Activated CD8-positive, alpha-beta T cell treated with anti-CD3 and anti-CD28 coated beads for 36 hours (primary cell): ENCODE measurements around the gene UHRF1. TPM values are rescaled to one million over a fixed set of nuclear protein-coding genes. Genes with fewer than 3 reads are reported as not detected.
A peak's percentile ranks its signal among the peaks of the same experiment; 100 is the strongest.
"Not testable (repeated sequence)": the region's sequence is repeated elsewhere in the genome, so short reads cannot be mapped to it uniquely, and the experiment has no call there.

Experiments used
- ATAC-seq: fragments of 200-7000 bp; cut with Tn5 transposase; one replicate; pipeline ENCODE4 v1.10.0; 2021; ENCODE audit warnings: mild to moderate bottlenecking, moderate library complexity
- CTCF ChIA-PET: fragments of 350-600 bp; sonication (Branson Sonifier 250); formaldehyde crosslinking; loops from one replicate; lab custom pipeline; 2021; ENCODE audit warnings: antibody characterized with exemption; lab: Charles Lee
- POLR2A ChIA-PET: fragments of 350-600 bp; sonication (Branson Sonifier 250); formaldehyde crosslinking; loops from one replicate; lab custom pipeline; 2021; ENCODE audit warnings: antibody characterized with exemption; lab: Charles Lee
- DNase-seq: peaks from one replicate; pipeline ENCODE4 v3.0.0-alpha.2; 2020
- H3K27ac Mint-ChIP-seq: one replicate; pipeline ENCODE4 v1.8.0; 2021; ENCODE audit warnings: mild to moderate bottlenecking, mixed read lengths
- H3K27me3 Mint-ChIP-seq: one replicate; pipeline ENCODE4 v1.8.0; 2021; ENCODE audit warnings: mixed read lengths
- H3K36me3 Mint-ChIP-seq: one replicate; pipeline ENCODE4 v1.8.0; 2021; ENCODE audit warnings: low read depth, mixed read lengths
- H3K4me1 Mint-ChIP-seq: one replicate; pipeline ENCODE4 v1.8.0; 2021; ENCODE audit warnings: low read depth, mixed read lengths
- H3K4me3 Mint-ChIP-seq: one replicate; pipeline ENCODE4 v1.8.0; 2021; ENCODE audit warnings: mild to moderate bottlenecking, moderate library complexity, mixed read lengths
- H3K9me3 Mint-ChIP-seq: one replicate; pipeline ENCODE4 v1.8.0; 2021; ENCODE audit warnings: mixed read lengths
- CTCF ChIP-seq: fragments of 200-600 bp; IDR thresholded peaks from one replicate; pipeline ENCODE4 v1.8.0; 2022; ENCODE audit warnings: antibody characterized with exemption, mild to moderate bottlenecking
- intact Hi-C: fragments of 100-400 bp; cut with micrococcal nuclease; formaldehyde crosslinking; loops from one replicate; pipeline ENCODE4 v1.10.0; 2022
- total RNA-seq, 2 experiments: library from RNA; stranded (reverse); gene quantifications; one replicate each; pipeline ENCODE4 v1.2.3, GENCODE V29; 2021

Gene UHRF1
- total RNA-seq, 2 experiments from 2014 or later: 173 to 175 TPM

DNA sequence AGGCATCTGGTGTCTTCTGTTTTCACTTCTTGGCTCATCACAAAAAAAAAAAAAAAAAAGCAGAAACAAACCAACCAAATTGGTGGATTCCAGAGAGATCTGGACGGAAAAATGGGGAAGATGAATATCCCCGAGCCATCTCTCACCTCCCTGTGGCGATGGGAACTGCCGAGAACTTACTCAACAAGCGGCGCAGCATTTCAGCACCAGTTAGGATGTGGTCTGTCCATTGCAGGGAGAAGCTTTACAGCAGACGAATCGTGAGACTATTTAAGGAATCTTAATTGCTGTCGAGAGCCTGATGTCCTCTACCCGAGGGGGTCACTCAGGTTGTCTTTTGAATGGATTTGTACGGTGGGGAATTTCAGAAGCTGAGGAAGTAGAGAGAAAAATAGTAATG is 42.4 kb downstream of the UHRF1 start:
- Mint-ChIP-seq H3K4me3 (no peak overlapping the region), H3K27me3 (no peaks in the 10 kb centered on the region), H3K9me3 (no peaks in the 10 kb centered on the region), H3K27ac (no peak overlapping the region), H3K36me3 (peaks cover 69% of the 10 kb centered on the region), H3K4me1 (no peaks in the 10 kb centered on the region)
- DNase-seq (no peak), ATAC-seq (no peak)
- TF ChIP-seq CTCF: no peak
- intact Hi-C loops: no loop called here
- CTCF ChIA-PET: interaction anchor here (1.6 kb wide), 1 partner anchor 50 kb away, joined by 4 read pairs; no protein-coding TSS in a partner anchor
- POLR2A ChIA-PET: interaction anchor here (1.3 to 1.6 kb wide), 2 partner anchors 10 to 35 kb away, joined by 5 to 8 read pairs; no protein-coding TSS in a partner anchor

DNA sequence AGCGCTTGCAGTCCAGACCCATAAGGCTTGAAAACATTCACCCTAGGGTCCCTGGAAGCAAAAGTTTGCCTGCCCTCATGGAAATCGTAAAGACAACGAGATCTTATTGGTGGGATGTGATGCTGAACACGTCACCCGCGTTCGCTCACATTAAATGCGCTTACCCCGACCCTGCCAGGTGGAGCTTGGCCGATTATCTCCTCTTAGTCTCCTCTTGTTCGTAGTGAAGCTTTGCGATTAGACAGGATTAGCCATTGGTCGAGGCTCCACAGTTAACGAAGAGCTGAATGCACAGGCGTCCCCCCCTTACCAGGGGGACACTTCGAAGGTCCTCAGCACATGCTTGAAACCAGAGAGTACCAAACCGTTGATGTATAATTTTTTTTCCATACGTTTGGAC is 43.6 kb downstream of the UHRF1 start:
- Mint-ChIP-seq H3K4me3 (no peak overlapping the region), H3K9me3 (no peaks in the 10 kb centered on the region), H3K36me3 (peaks cover 65% of the 10 kb centered on the region), H3K27me3 (no peaks in the 10 kb centered on the region), H3K4me1 (no peaks in the 10 kb centered on the region), H3K27ac (peak overlapping the region; percentile 16)
- DNase-seq: no peak
- intact Hi-C loops: no loop called here
- TF ChIP-seq CTCF: no peak
- ChIA-PET POLR2A (interaction anchor here (0.7 to 1.8 kb wide), 3 partner anchors 11 to 38 kb away, joined by 3 to 8 read pairs (median 4); no protein-coding TSS in a partner anchor), CTCF (interaction anchor here (0.8 kb wide), 1 partner anchor 12 kb away, joined by 3 read pairs; no protein-coding TSS in a partner anchor)
- ATAC-seq: no peak

DNA sequence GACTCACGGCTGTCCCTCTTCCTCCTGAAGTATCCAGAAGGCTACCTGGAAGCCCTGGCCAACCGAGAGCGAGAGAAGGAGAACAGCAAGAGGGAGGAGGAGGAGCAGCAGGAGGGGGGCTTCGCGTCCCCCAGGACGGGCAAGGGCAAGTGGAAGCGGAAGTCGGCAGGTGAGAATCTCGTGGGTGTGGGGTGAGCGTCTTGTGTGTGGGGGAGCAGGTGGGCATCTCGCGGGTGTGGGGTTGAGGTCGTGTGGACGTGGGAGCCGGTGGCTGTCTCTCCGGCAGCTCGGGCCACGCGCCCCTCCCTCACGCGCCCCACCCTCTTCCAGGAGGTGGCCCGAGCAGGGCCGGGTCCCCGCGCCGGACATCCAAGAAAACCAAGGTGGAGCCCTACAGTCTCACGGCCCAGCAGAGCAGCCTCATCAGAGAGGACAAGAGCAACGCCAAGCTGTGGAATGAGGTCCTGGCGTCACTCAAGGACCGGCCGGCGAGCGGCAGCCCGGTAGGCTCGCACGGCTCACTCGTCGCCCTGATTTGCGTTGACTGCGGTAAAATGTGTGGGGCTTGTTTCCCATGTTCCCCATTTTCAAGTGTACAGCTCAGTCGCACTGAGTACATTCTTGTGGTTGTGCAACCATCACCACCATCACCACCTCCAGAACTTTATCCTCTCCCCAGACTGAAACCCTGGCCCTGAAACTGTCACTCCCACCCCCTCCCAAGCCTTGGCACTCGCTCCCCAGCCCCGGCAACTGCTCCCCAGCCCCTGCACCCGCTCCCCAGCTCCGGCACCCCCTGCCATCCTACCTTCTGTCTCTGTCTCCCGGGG is 45.2 kb downstream of the UHRF1 start:
- H3K4me1 Mint-ChIP-seq, H3K27me3 Mint-ChIP-seq, ATAC-seq, DNase-seq, CTCF ChIA-PET, intact Hi-C loops, H3K9me3 Mint-ChIP-seq, H3K4me3 Mint-ChIP-seq: not testable (repeated sequence)
- peak overlapping the region; percentile 71 for H3K27ac Mint-ChIP-seq
- H3K36me3 Mint-ChIP-seq: peaks cover 62% of the 10 kb centered on the region
- POLR2A ChIA-PET: interaction anchor here (1.0 kb wide), 1 partner anchor 15 kb away, joined by 3 read pairs; no protein-coding TSS in a partner anchor

DNA sequence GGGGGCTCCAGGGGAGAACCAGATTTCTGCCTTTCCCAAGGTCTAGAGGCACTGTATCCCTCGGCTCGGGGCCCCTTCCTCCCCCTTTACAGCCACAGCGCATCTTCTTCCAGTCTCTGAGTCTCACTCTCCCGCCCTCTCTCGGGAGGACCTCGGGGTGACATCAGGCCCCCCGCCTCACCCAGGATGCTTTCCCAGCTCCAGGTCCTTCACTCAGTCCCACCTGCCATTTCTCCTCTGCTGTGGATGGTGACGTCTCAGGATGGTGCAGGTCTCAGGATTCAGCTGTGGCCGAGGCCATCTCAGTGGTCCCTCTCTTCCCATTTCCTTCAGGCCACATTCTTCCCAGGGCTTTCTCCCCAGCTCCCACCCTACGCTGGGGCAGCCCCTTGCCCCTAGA is 46.0 kb downstream of the UHRF1 start:
- Mint-ChIP-seq H3K9me3 (no peaks in the 10 kb centered on the region), H3K4me3 (no peak overlapping the region), H3K36me3 (peaks cover 62% of the 10 kb centered on the region), H3K27me3 (no peaks in the 10 kb centered on the region), H3K27ac (no peak overlapping the region), H3K4me1 (no peaks in the 10 kb centered on the region)
- intact Hi-C loops: no loop called here
- TF ChIP-seq CTCF: no peak
- ATAC-seq: no peak
- ChIA-PET CTCF (no interaction called here), POLR2A (interaction anchor here (1.0 kb wide), 1 partner anchor 16 kb away, joined by 3 read pairs; no protein-coding TSS in a partner anchor)
- DNase-seq: no peak

- POLR2A ChIA-PET: interaction anchor here (1.0 to 1.6 kb wide), 3 partner anchors 10 to 31 kb away, joined by 3 to 5 read pairs (median 3); no protein-coding TSS in a partner anchor
- CTCF ChIA-PET: no interaction called here
- ATAC-seq (no peak), DNase-seq (no peak)
- H3K27ac Mint-ChIP-seq: no peak overlapping the region
- H3K9me3 Mint-ChIP-seq: no peaks in the 10 kb centered on the region
- peaks cover 60% of the 10 kb centered on the region for H3K36me3 Mint-ChIP-seq
- intact Hi-C loops: no loop called here
- H3K4me3 Mint-ChIP-seq: no peak overlapping the region
- H3K27me3 Mint-ChIP-seq: no peaks in the 10 kb centered on the region
- TF ChIP-seq CTCF: no peak
- no peaks in the 10 kb centered on the region for H3K4me1 Mint-ChIP-seq
Measured at GRCh38 chr19:4957981-4958380, 48.7 kb downstream of the UHRF1 start.
